CD14-positive monocyte (primary cell): ENCODE results near the gene ZFHX3. TPM values are rescaled to one million over a fixed set of nuclear protein-coding genes. Genes with fewer than 3 reads are reported as not detected.

Source experiments
- DNase-seq, 3 donors: peaks; one replicate each; pipeline ENCODE4 v3.0.0-alpha.2; 2011 to 2022
- H2AFZ ChIP-seq: 2 replicates; pipeline ENCODE4 v1.6.0; 2012; ENCODE audit warnings: mild to moderate bottlenecking, low read depth, low read length, inconsistent platforms; ENCODE audit not compliant: insufficient read depth, poor library complexity, severe bottlenecking
- H3K27ac ChIP-seq, 2 donors: 1 replicate in 1 of 2; 2 replicates in 1 of 2; pipeline ENCODE4 v1.5.1; 2012 to 2013; ENCODE audit warnings: low read length in 2 of 2, control low read depth in 1 of 2, inconsistent platforms in 1 of 2, low read depth in 1 of 2, mild to moderate bottlenecking in 1 of 2
- H3K27me3 ChIP-seq, 2 donors: one replicate each; pipeline versions ENCODE4 v1.6.0 to v1.6.1; 2011 to 2013; ENCODE audit warnings: low read length in 2 of 2; ENCODE audit not compliant: control insufficient read depth in 2 of 2, insufficient read depth in 2 of 2
- H3K36me3 ChIP-seq, 2 donors: replicated peaks in 1 of 2; 1 replicate in 1 of 2; 2 replicates in 1 of 2; pipeline versions ENCODE4 v1.5.1 to v1.6.1; 2012 to 2013; ENCODE audit warnings: low read length in 2 of 2, control low read depth in 1 of 2, inconsistent platforms in 1 of 2, mild to moderate bottlenecking in 1 of 2; ENCODE audit not compliant: insufficient read depth in 2 of 2, control insufficient read depth in 1 of 2
- H3K4me1 ChIP-seq, 2 donors: 1 replicate in 1 of 2; 2 replicates in 1 of 2; pipeline versions ENCODE4 v1.5.1 to v1.6.1; 2012 to 2013; ENCODE audit warnings: low read length in 2 of 2, control low read depth in 1 of 2, inconsistent platforms in 1 of 2, mild to moderate bottlenecking in 1 of 2, moderate library complexity in 1 of 2; ENCODE audit not compliant: insufficient read depth in 2 of 2, control insufficient read depth in 1 of 2
- H3K4me2 ChIP-seq: replicated peaks from 2 replicates; pipeline ENCODE3; 2012; ENCODE audit warnings: low read length, moderate library complexity, mild to moderate bottlenecking; ENCODE audit not compliant: poor library complexity, severe bottlenecking; ENCODE audit errors: extremely low read depth
- H3K4me3 ChIP-seq, 3 experiments: fragments of 200-600 bp in 1 of 3; sonication (generic) in 1 of 3; replicated peaks in 1 of 3; 1 replicate in 2 of 3; 2 replicates in 1 of 3; pipeline ENCODE4 v1.5.1; 2011 to 2013; ENCODE audit warnings: low read length in 3 of 3, mild to moderate bottlenecking in 3 of 3, control low read depth in 2 of 3, low read depth in 2 of 3, inconsistent platforms in 1 of 3, moderate library complexity in 1 of 3
- H3K79me2 ChIP-seq: 2 replicates; pipeline ENCODE4 v1.6.0; 2012; ENCODE audit warnings: mild to moderate bottlenecking, control low read depth, inconsistent platforms, low read length, moderate library complexity; ENCODE audit not compliant: insufficient read depth
- H3K9ac ChIP-seq: 2 replicates; pipeline ENCODE4 v1.6.0; 2017; ENCODE audit warnings: low read length, mild to moderate bottlenecking; ENCODE audit not compliant: insufficient read depth, poor library complexity, severe bottlenecking
- H3K9me3 ChIP-seq, 2 donors: replicated peaks in 1 of 2; 1 replicate in 1 of 2; 2 replicates in 1 of 2; pipeline versions ENCODE4 v1.5.1 to v1.6.1; 2012 to 2013; ENCODE audit warnings: low read length in 2 of 2, control low read depth in 1 of 2; ENCODE audit not compliant: control insufficient read depth in 1 of 2, insufficient read depth in 1 of 2
- H4K20me1 ChIP-seq: 2 replicates; pipeline ENCODE4 v1.6.0; 2012; ENCODE audit warnings: mild to moderate bottlenecking, low read length, control low read depth, moderate library complexity; ENCODE audit not compliant: insufficient read depth
- H3K27ac Mint-ChIP-seq, 7 donors: one replicate each; pipeline ENCODE4 v1.8.0; 2020; ENCODE audit warnings: mild to moderate bottlenecking in 7 of 7, mixed read lengths in 7 of 7, moderate library complexity in 6 of 7, inconsistent platforms in 2 of 7
- H3K27me3 Mint-ChIP-seq, 3 donors: one replicate each; pipeline ENCODE4 v1.8.0; 2021 to 2022; ENCODE audit warnings: low read depth in 3 of 3, mild to moderate bottlenecking in 3 of 3, mixed read lengths in 3 of 3, moderate library complexity in 3 of 3, inconsistent platforms in 1 of 3
- H3K36me3 Mint-ChIP-seq, 2 donors: one replicate each; pipeline ENCODE4 v1.8.0; 2020; ENCODE audit warnings: mixed read lengths in 2 of 2, inconsistent platforms in 1 of 2, mild to moderate bottlenecking in 1 of 2
- H3K4me1 Mint-ChIP-seq: one replicate; pipeline ENCODE4 v1.8.0; 2020; ENCODE audit warnings: mild to moderate bottlenecking, mixed read lengths
- H3K4me3 Mint-ChIP-seq, 2 donors: one replicate each; pipeline ENCODE4 v1.8.0; 2020; ENCODE audit warnings: mild to moderate bottlenecking in 2 of 2, mixed read lengths in 2 of 2, moderate library complexity in 1 of 2
- H3K9me3 Mint-ChIP-seq, 7 donors: one replicate each; pipeline ENCODE4 v1.8.0; 2020 to 2022; ENCODE audit warnings: mixed read lengths in 7 of 7, mild to moderate bottlenecking in 6 of 7, moderate library complexity in 6 of 7, inconsistent platforms in 2 of 7
- WGBS: methylation state at CpG from one replicate; pipeline ENCODE4 v1.1.5; 2013; ENCODE audit warnings: missing lambda C conversion rate; ENCODE audit not compliant: insufficient coverage; 5-methylcytosine and 5-hydroxymethylcytosine counted together
- intact Hi-C, 2 donors: fragments of 100-400 bp; cut with micrococcal nuclease; formaldehyde crosslinking; loops; one replicate each; pipeline versions ENCODE4 v1.15.0 to v1.15.1; 2023
- polyA plus RNA-seq, 3 donors: library from polyadenylated mRNA; depleted of rRNA in 1 of 3; unstranded in 2 of 3; stranded (reverse) in 1 of 3; fragments of 300-500 nt in 2 of 3; fragments of >200 nt in 1 of 3; fragmentation: Illumina TruSeq in 2 of 3; gene quantifications; 1 replicate in 2 of 3; 2 replicates in 1 of 3; pipeline ENCODE4 v1.2.3, GENCODE V29; 2012 to 2021
- TF ChIP-seq, protein P1 (sequence below): fragments of 200-600 bp; IDR thresholded peaks from one replicate; pipeline ENCODE4 v1.8.0; 2022; ENCODE audit warnings: antibody characterized with exemption, mild to moderate bottlenecking

The ZFHX3 gene
- polyA plus RNA-seq, 3 donors = 0.42 to 4.2 (median 0.43) TPM

DNA sequence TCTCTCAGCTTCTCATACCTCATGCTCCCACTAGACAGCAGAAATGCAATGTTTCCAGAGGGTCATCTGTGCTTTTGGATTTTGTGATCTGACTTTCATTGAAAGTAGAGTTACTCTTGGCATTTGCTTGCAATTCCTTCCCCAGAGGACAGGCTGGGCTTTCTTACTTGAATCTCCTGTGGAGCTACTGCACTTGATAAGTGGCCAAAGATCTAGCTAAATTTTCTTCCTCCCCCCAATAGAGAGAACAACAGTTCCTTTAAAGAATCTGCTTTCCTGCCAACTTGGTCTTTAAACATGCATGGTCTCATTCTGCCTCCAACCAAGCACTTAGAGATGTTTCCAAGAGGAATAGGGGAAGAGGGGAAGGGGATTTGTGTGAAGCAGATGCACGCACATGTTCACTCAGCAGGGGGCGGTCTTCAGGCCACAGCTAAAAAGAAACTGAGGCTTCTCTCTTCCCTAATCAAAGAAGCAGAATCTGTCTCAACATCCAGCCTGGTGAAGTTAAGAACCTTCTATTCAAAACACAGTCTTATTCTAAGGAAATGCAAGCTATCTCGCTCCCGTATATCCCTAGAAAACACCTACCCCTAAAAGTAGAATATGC, 229.6 kb downstream of the ZFHX3 start:
- no peak overlapping the region for H2AFZ ChIP-seq
- Mint-ChIP-seq H3K4me3 (no peak overlapping the region), H3K27me3 (no peaks in the 10 kb centered on the region), H3K27ac (no peak overlapping the region), H3K4me1 (peaks cover 3% of the 10 kb centered on the region), H3K9me3 (no peaks in the 10 kb centered on the region), H3K36me3 (peaks cover 1 to 10% of the 10 kb centered on the region in 2 donors)
- peaks cover 3% of the 10 kb centered on the region for H4K20me1 ChIP-seq
- no peaks in the 10 kb centered on the region for H3K4me1 ChIP-seq
- no peaks in the 10 kb centered on the region for H3K27me3 ChIP-seq
- H3K9me3 ChIP-seq = no peaks in the 10 kb centered on the region
- H3K27ac ChIP-seq = no peak overlapping the region
- no peak overlapping the region for H3K4me2 ChIP-seq
- no peaks in the 10 kb centered on the region for H3K79me2 ChIP-seq
- H3K36me3 ChIP-seq = no peaks in the 10 kb centered on the region
- no peak overlapping the region for H3K4me3 ChIP-seq
- TF ChIP-seq, protein P1, sequence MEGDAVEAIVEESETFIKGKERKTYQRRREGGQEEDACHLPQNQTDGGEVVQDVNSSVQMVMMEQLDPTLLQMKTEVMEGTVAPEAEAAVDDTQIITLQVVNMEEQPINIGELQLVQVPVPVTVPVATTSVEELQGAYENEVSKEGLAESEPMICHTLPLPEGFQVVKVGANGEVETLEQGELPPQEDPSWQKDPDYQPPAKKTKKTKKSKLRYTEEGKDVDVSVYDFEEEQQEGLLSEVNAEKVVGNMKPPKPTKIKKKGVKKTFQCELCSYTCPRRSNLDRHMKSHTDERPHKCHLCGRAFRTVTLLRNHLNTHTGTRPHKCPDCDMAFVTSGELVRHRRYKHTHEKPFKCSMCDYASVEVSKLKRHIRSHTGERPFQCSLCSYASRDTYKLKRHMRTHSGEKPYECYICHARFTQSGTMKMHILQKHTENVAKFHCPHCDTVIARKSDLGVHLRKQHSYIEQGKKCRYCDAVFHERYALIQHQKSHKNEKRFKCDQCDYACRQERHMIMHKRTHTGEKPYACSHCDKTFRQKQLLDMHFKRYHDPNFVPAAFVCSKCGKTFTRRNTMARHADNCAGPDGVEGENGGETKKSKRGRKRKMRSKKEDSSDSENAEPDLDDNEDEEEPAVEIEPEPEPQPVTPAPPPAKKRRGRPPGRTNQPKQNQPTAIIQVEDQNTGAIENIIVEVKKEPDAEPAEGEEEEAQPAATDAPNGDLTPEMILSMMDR = no peak
- intact Hi-C loops = no loop called here
- no CpG with 5 or more reads among the region's 4 CpGs for WGBS
- no peak for DNase-seq
- no peak overlapping the region for H3K9ac ChIP-seq

DNA sequence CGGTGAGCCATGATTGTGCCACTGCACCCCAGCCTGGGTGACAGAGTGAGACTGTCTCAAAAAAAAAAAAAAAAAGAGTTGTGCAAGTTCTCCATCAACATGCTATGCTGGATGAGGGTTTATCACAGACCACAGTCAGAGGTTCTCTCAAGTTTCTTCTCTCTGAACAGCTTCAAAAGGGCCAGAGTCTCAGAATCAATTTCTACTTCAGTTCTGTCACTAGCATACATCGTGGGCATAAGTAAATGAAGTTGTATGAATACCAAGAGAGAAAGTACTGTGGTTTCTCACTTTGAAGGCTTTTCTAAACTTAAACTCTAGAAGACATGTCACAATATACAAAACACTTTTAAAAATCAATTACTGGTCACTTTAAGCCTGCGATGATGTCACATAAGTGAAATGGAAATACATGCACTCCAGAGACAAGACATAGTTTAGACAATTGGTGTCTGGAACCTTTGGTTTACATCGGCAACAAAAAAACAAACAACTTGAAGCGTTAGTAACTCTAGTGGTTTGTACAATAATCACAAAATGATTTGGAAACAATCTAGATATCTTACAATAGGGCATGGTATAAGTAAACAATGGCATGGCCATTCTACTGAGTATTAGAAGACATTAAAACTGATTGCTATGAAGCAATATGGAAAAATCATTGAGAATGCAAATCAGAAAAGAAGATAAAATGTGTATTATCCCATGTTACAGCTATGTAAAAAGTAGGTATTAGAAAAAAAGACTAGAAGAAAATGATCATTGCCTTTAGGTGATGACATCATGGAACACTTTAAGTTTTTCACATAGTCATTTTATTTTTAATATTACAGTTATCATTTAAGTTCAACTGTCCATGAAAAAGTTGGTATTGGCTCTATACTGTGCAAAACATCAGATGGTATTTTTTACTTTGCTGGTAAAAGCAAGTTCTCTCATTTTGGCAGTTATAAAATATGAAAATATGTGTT, 232.3 kb downstream of the ZFHX3 start:
- Histone ChIP-seq H3K4me1 (no peaks in the 10 kb centered on the region), H4K20me1 (peaks cover 3% of the 10 kb centered on the region), H3K36me3 (peaks cover 6 to 13% of the 10 kb centered on the region in 2 donors), H3K9me3 (no peaks in the 10 kb centered on the region), H3K9ac (no peak overlapping the region), H3K4me2 (no peak overlapping the region), H3K79me2 (no peaks in the 10 kb centered on the region), H2AFZ (no peak overlapping the region), H3K27me3 (no peaks in the 10 kb centered on the region), H3K4me3 (no peak overlapping the region), H3K27ac (no peak overlapping the region)
- Mint-ChIP-seq H3K27ac (no peak overlapping the region), H3K4me1 (peaks cover 7% of the 10 kb centered on the region), H3K36me3 (peaks cover 13 to 18% of the 10 kb centered on the region in 2 donors), H3K9me3 (no peaks in the 10 kb centered on the region), H3K27me3 (no peaks in the 10 kb centered on the region), H3K4me3 (no peak overlapping the region)
- no peak for DNase-seq
- TF ChIP-seq, protein P1 = no peak
- intact Hi-C loops = no loop called here
- WGBS = 100% methylated on average over 2 of the region's 5 CpGs
